H1 (cell line): ENCODE data around the gene LYRM4. TPM values are rescaled to one million over a fixed set of nuclear protein-coding genes. Genes with fewer than 3 reads are reported as not detected.

Source experiments
- CTCF ChIA-PET: fragments of 300-600 bp; sonication (Branson Sonifier 250); formaldehyde crosslinking; loops from one replicate; lab custom pipeline; 2021; ENCODE audit not compliant: partially characterized antibody; lab: Charles Lee
- POLR2A ChIA-PET: fragments of 300-600 bp; sonication (Branson Sonifier 250); formaldehyde crosslinking; loops from one replicate; lab custom pipeline; 2021; ENCODE audit warnings: inconsistent platforms; ENCODE audit not compliant: partially characterized antibody; lab: Charles Lee
- DNase-seq, 2 experiments: peaks; one replicate each; pipeline versions ENCODE4 v3.0.0 to v3.0.0-alpha.2; 2010 to 2022; ENCODE audit warnings: low spot score in 2 of 2, low read depth in 1 of 2, mixed read lengths in 1 of 2
- FAIRE-seq: peaks from 2 replicates; lab custom pipeline; 2011; peaks lifted over from hg19 to GRCh38; lab: Jason Lieb, UNC
- H2AFZ ChIP-seq: 2 replicates; pipeline ENCODE4 v1.8.1; 2012; ENCODE audit warnings: low read length, inconsistent platforms
- H2AK5ac ChIP-seq: 2 replicates; pipeline ENCODE4 v1.6.1; 2013; ENCODE audit warnings: low read depth, low read length
- H2BK120ac ChIP-seq: replicated peaks from 2 replicates; pipeline ENCODE3; 2013; ENCODE audit warnings: low read depth, low read length, inconsistent platforms
- H2BK12ac ChIP-seq: 2 replicates; pipeline ENCODE4 v1.6.1; 2013; ENCODE audit warnings: low read depth, low read length
- H2BK15ac ChIP-seq: 2 replicates; pipeline ENCODE4 v1.6.1; 2013; ENCODE audit warnings: low read length
- H2BK20ac ChIP-seq: 2 replicates; pipeline ENCODE4 v1.6.1; 2013; ENCODE audit warnings: low read length
- H2BK5ac ChIP-seq: 2 replicates; pipeline ENCODE4 v1.6.1; 2013; ENCODE audit warnings: low read depth, low read length
- H3K14ac ChIP-seq: 2 replicates; pipeline ENCODE4 v1.6.1; 2013; ENCODE audit warnings: inconsistent platforms; ENCODE audit not compliant: insufficient read length
- H3K18ac ChIP-seq: 2 replicates; pipeline ENCODE4 v1.6.1; 2013; ENCODE audit warnings: low read length; ENCODE audit errors: extremely low read depth
- H3K23ac ChIP-seq: 2 replicates; pipeline ENCODE4 v1.6.1; 2013; ENCODE audit warnings: inconsistent platforms; ENCODE audit not compliant: insufficient read length
- H3K23me2 ChIP-seq: 2 replicates; pipeline ENCODE4 v1.6.1; 2013; ENCODE audit warnings: low read depth, low read length
- H3K27ac ChIP-seq: 2 replicates; pipeline ENCODE4 v1.6.1; 2011; ENCODE audit warnings: low read depth, low read length, inconsistent platforms
- H3K27me3 ChIP-seq, 4 experiments: replicated peaks in 1 of 4; 1 replicate in 1 of 4; 2 replicates in 3 of 4; pipeline versions ENCODE4 v1.6.1 to v1.8.1; 2011 to 2013; ENCODE audit warnings: low read length in 3 of 4, mild to moderate bottlenecking in 3 of 4, inconsistent platforms in 2 of 4, mixed read lengths in 2 of 4, moderate library complexity in 1 of 4; ENCODE audit not compliant: control insufficient read depth in 3 of 4, insufficient read depth in 3 of 4; ENCODE audit errors: extremely low read depth in 1 of 4
- H3K36me3 ChIP-seq, 4 experiments: 2 replicates each; pipeline versions ENCODE4 v1.6.1 to v1.8.1; 2011 to 2013; ENCODE audit warnings: mild to moderate bottlenecking in 4 of 4, low read length in 3 of 4, moderate library complexity in 2 of 4, control low read depth in 1 of 4, inconsistent platforms in 1 of 4; ENCODE audit not compliant: insufficient read depth in 4 of 4, control insufficient read depth in 2 of 4
- H3K4ac ChIP-seq: replicated peaks from 2 replicates; pipeline ENCODE3; 2013; ENCODE audit warnings: low read length, low read depth, mixed read lengths, inconsistent platforms; ENCODE audit not compliant: insufficient read length
- H3K4me1 ChIP-seq, 4 experiments: replicated peaks in 1 of 4; 1 replicate in 1 of 4; 2 replicates in 3 of 4; pipeline versions ENCODE4 v1.6.1 to v1.8.1; 2011 to 2013; ENCODE audit warnings: low read length in 3 of 4, inconsistent platforms in 2 of 4, mixed read lengths in 1 of 4; ENCODE audit not compliant: insufficient read depth in 4 of 4, control insufficient read depth in 3 of 4
- H3K4me2 ChIP-seq, 2 experiments: 2 replicates each; pipeline versions ENCODE4 v1.6.1 to v1.8.1; 2011 to 2013; ENCODE audit warnings: low read depth in 2 of 2, low read length in 2 of 2, control low read depth in 1 of 2, inconsistent platforms in 1 of 2, mild to moderate bottlenecking in 1 of 2; ENCODE audit not compliant: insufficient read depth in 1 of 2
- H3K4me3 ChIP-seq, 4 experiments: fragments of 200-600, 300-600 bp in 1 of 4; sonication (generic), shearing (Covaris generic), sonication (Bioruptor Twin) in 1 of 4; 2 replicates each; pipeline versions ENCODE4 v1.5.1 to v1.8.1; 2011 to 2016; ENCODE audit warnings: low read length in 4 of 4, low read depth in 3 of 4, control low read depth in 2 of 4, inconsistent platforms in 2 of 4, mild to moderate bottlenecking in 2 of 4, mixed read lengths in 1 of 4, moderate library complexity in 1 of 4; ENCODE audit not compliant: insufficient read depth in 2 of 4; ENCODE audit errors: extremely low read depth in 1 of 4
- H3K56ac ChIP-seq: replicated peaks from 2 replicates; pipeline ENCODE3; 2013; ENCODE audit warnings: low read depth, mild to moderate bottlenecking, mixed read lengths, low read length, inconsistent platforms; ENCODE audit not compliant: insufficient read length
- H3K79me1 ChIP-seq: 2 replicates; pipeline ENCODE4 v1.6.1; 2013; ENCODE audit warnings: low read depth, low read length, control low read depth
- H3K79me2 ChIP-seq, 2 experiments: 2 replicates each; pipeline versions ENCODE4 v1.6.1 to v1.8.1; 2012 to 2013; ENCODE audit warnings: low read length in 2 of 2, mild to moderate bottlenecking in 2 of 2, inconsistent platforms in 1 of 2; ENCODE audit not compliant: insufficient read depth in 2 of 2, control insufficient read depth in 1 of 2
- H3K9ac ChIP-seq, 4 experiments: replicated peaks in 1 of 4; 1 replicate in 1 of 4; 2 replicates in 3 of 4; pipeline versions ENCODE4 v1.6.1 to v1.8.1; 2011 to 2013; ENCODE audit warnings: low read depth in 3 of 4, low read length in 3 of 4, control low read depth in 2 of 4, mild to moderate bottlenecking in 2 of 4, moderate library complexity in 2 of 4, inconsistent platforms in 1 of 4; ENCODE audit errors: extremely low read depth in 1 of 4
- H3K9me3 ChIP-seq, 2 experiments: 2 replicates each; pipeline versions ENCODE4 v1.6.1 to v1.8.1; 2012 to 2013; ENCODE audit warnings: mild to moderate bottlenecking in 2 of 2, moderate library complexity in 2 of 2, control low read depth in 1 of 2, inconsistent platforms in 1 of 2, low read depth in 1 of 2, low read length in 1 of 2, mixed read lengths in 1 of 2; ENCODE audit not compliant: insufficient read depth in 2 of 2
- H4K20me1 ChIP-seq, 2 experiments: replicated peaks in 1 of 2; 2 replicates each; pipeline versions ENCODE3 to v1.8.1; 2011 to 2013; ENCODE audit warnings: inconsistent platforms in 2 of 2, low read length in 2 of 2, mild to moderate bottlenecking in 1 of 2; ENCODE audit not compliant: insufficient read depth in 2 of 2, control insufficient read depth in 1 of 2
- H4K5ac ChIP-seq: 2 replicates; pipeline ENCODE4 v1.6.1; 2013; ENCODE audit warnings: low read length, low read depth, mixed read lengths, inconsistent platforms; ENCODE audit not compliant: insufficient read length
- H4K8ac ChIP-seq: 2 replicates; pipeline ENCODE4 v1.8.0; 2013; ENCODE audit warnings: mild to moderate bottlenecking, moderate library complexity, low read length, inconsistent platforms; ENCODE audit not compliant: insufficient read depth; ENCODE audit errors: extremely low read depth
- H4K91ac ChIP-seq: replicated peaks from 2 replicates; pipeline ENCODE3; 2013; ENCODE audit warnings: low read length, mixed read lengths, inconsistent platforms; ENCODE audit not compliant: insufficient read length
- BRCA1 ChIP-seq: IDR thresholded peaks from 2 replicates; pipeline ENCODE4 v1.6.1; 2012; ENCODE audit warnings: low read depth, low read length, improper control_type of control experiment
- CREB1 ChIP-seq: IDR thresholded peaks from 2 replicates; pipeline ENCODE4 v1.6.1; 2012; ENCODE audit warnings: inconsistent platforms
- CTBP2 ChIP-seq: IDR thresholded peaks from 2 replicates; pipeline ENCODE4 v1.7.0; 2011; ENCODE audit warnings: borderline replicate concordance, mild to moderate bottlenecking, moderate library complexity, mixed read lengths, low read length; ENCODE audit not compliant: insufficient read depth, insufficient read length
- EZH2 ChIP-seq: fragments of 200-600 bp; sonication (generic); IDR thresholded peaks from 2 replicates; pipeline ENCODE4 v1.7.1; 2012; ENCODE audit warnings: low read depth, mild to moderate bottlenecking, moderate library complexity, low read length, inconsistent platforms; ENCODE audit not compliant: severe bottlenecking
- GABPA ChIP-seq: IDR thresholded peaks from 2 replicates; pipeline ENCODE4 v1.6.1; 2011; ENCODE audit warnings: mild to moderate bottlenecking, low read length, moderate library complexity, borderline replicate concordance; ENCODE audit not compliant: insufficient read depth
- GTF2F1 ChIP-seq: IDR thresholded peaks from 2 replicates; pipeline ENCODE4 v1.6.1; 2012; ENCODE audit warnings: low read depth, low read length, improper control_type of control experiment, borderline replicate concordance
- JUND ChIP-seq: IDR thresholded peaks from 2 replicates; pipeline ENCODE4 v1.6.1; 2011; ENCODE audit warnings: mild to moderate bottlenecking, improper control_type of control experiment, low read length
- NANOG ChIP-seq: IDR thresholded peaks from 2 replicates; pipeline ENCODE4 v1.6.1; 2011; ENCODE audit warnings: low read length, low read depth, mild to moderate bottlenecking, inconsistent platforms; ENCODE audit not compliant: insufficient read depth, poor library complexity, severe bottlenecking
- POLR2A ChIP-seq, 2 experiments: IDR thresholded peaks; 1 replicate in 1 of 2; 2 replicates in 1 of 2; pipeline ENCODE4 v1.6.1; 2011; ENCODE audit warnings: low read depth in 2 of 2, low read length in 2 of 2, mild to moderate bottlenecking in 2 of 2; ENCODE audit errors: control extremely low read depth in 1 of 2
- RAD21 ChIP-seq, 2 experiments: IDR thresholded peaks in 1 of 2; conservative IDR thresholded peaks in 1 of 2; 2 replicates each; pipeline ENCODE4 v1.6.1; 2011; ENCODE audit warnings: low read depth in 2 of 2, low read length in 2 of 2, improper control_type of control experiment in 1 of 2, inconsistent platforms in 1 of 2, mild to moderate bottlenecking in 1 of 2, moderate library complexity in 1 of 2
- RNF2 ChIP-seq: fragments of 200-900, 300-1000 bp; sonication (generic); IDR thresholded peaks from 2 replicates; pipeline ENCODE4 v1.7.1; 2016; ENCODE audit warnings: borderline replicate concordance, low read depth, mild to moderate bottlenecking, antibody characterized with exemption, low read length; ENCODE audit not compliant: poor library complexity, severe bottlenecking; ENCODE audit errors: missing control alignments
- SIX5 ChIP-seq: IDR thresholded peaks from 2 replicates; pipeline ENCODE4 v1.6.1; 2011; ENCODE audit warnings: mild to moderate bottlenecking, low read depth, low read length
- TCF12 ChIP-seq: IDR thresholded peaks from 2 replicates; pipeline ENCODE4 v1.6.1; 2011; ENCODE audit warnings: low read depth, mild to moderate bottlenecking, low read length
- YY1 ChIP-seq: IDR thresholded peaks from 2 replicates; pipeline ENCODE4 v1.6.1; 2011; ENCODE audit warnings: low read depth, mild to moderate bottlenecking, low read length
- WGBS, 2 experiments: shearing (Covaris generic) in 1 of 2; methylation state at CpG; one replicate each; pipeline versions ENCODE4 v1.1.6 to v1.1.7; 2013 to 2015; ENCODE audit warnings: low lambda C conversion rate in 2 of 2, mixed read lengths in 2 of 2, inconsistent platforms in 1 of 2, low coverage in 1 of 2, missing lambda C conversion rate in 1 of 2; ENCODE audit not compliant: insufficient replicate concordance in 2 of 2, insufficient coverage in 1 of 2, insufficient read length in 1 of 2; ENCODE audit errors: extremely low coverage in 1 of 2, missing lambda C conversion rate in 1 of 2; 5-methylcytosine and 5-hydroxymethylcytosine counted together
- polyA plus RNA-seq, 7 experiments: library from polyadenylated mRNA; depleted of rRNA in 3 of 7; stranded (reverse) in 5 of 7; unstranded in 2 of 7; fragments of >200 nt in 5 of 7; fragments of 200-250 nt in 2 of 7; gene quantifications; 1 replicate in 5 of 7; 2 replicates in 1 of 7; 4 replicates in 1 of 7; pipeline versions ENCODE4 v1.2.1 to v1.2.3, GENCODE V29; 2011 to 2013; ENCODE audit warnings: missing spikeins in 2 of 7, mixed read lengths in 2 of 7
- total RNA-seq: library from RNA; stranded (reverse); fragmentation: NEBNext Ultra II Directional; extraction: Animal tissue kit (Norgen Biotek cat#: 25700); gene quantifications from 2 replicates; pipeline ENCODE4 v1.2.1, GENCODE V29; 2021

LYRM4 gene
- total and polyA plus RNA-seq, 2 of the 8 experiments (the other 6 are each of a cell fraction or from before 2014, with no cell fraction given) = 56.6 to 62.8 TPM

GRCh38 chr6:5199283-5199682, 61.5 kb downstream of the LYRM4 start:
- Histone ChIP-seq H3K36me3 (no peaks in the 10 kb centered on the region), H3K4me1 (peaks cover 0 to 2% (median under 1%) of the 10 kb centered on the region in 4 experiments; a peak in 4 of 7 replicates), H2AFZ (no peak overlapping the region), H3K23ac (no peak overlapping the region), H3K79me2 (peaks cover 4% of the 10 kb centered on the region in 2 experiments; a peak in 2 of 4 replicates), H3K4me2 (no peak overlapping the region), H3K79me1 (no peaks in the 10 kb centered on the region; the same call in none of the 2 replicates), H3K56ac (no peak overlapping the region), H4K8ac (no peak overlapping the region), H2BK5ac (no peak overlapping the region), H3K27ac (no peak overlapping the region), H4K91ac (no peak overlapping the region), H2BK12ac (no peak overlapping the region), H3K27me3 (no peaks in the 10 kb centered on the region), H4K20me1 (peaks cover 3 to 7% of the 10 kb centered on the region in 2 experiments), H3K18ac (no peak overlapping the region), H3K14ac (no peak overlapping the region), H2BK20ac (no peak overlapping the region), H3K4me3 (no peak overlapping the region), H3K9me3 (no peaks in the 10 kb centered on the region), H4K5ac (no peak overlapping the region), H3K9ac (no peak overlapping the region), H2BK15ac (no peak overlapping the region), H2BK120ac (no peak overlapping the region), H2AK5ac (no peak overlapping the region), H3K4ac (no peak overlapping the region), H3K23me2 (no peaks in the 10 kb centered on the region)
- 94% methylated on average over 2 of the region's 2 CpGs; no CpG with 5 or more reads in 1 of the 2 experiments for WGBS, 2 experiments
- ChIA-PET POLR2A (no interaction called here), CTCF (interaction anchor here (3.0 kb wide), 1 partner anchor 55 kb away, joined by 11 read pairs; no protein-coding TSS in a partner anchor)
- DNase-seq = no peak
- FAIRE-seq = no peak
- TF ChIP-seq GABPA = no peak
- no peak for TF ChIP-seq NANOG
- no peak for TF ChIP-seq TCF12
- no peak for TF ChIP-seq RNF2
- no peak for TF ChIP-seq JUND
- TF ChIP-seq SIX5 = no peak
- no peak for TF ChIP-seq CREB1
- TF ChIP-seq CTBP2 = no peak
- TF ChIP-seq BRCA1 = no peak
- TF ChIP-seq RAD21 (IDR thresholded peaks at IDR 0.05 in 1 of 2, conservative IDR thresholded peaks at IDR 0.05 in 1 of 2; ENCODE audit: low read depth in 2 of 2, low read length in 2 of 2) = no peak
- TF ChIP-seq YY1 = no peak
- no peak for TF ChIP-seq GTF2F1
- no peak for TF ChIP-seq POLR2A (IDR thresholded peaks at IDR 0.05; ENCODE audit: control extremely low read depth in 1 of 2, low read depth in 2 of 2, low read length in 2 of 2)
- TF ChIP-seq EZH2 = no peak
